HG02571 (cell line): ENCODE data around the gene E2F3.
"Not testable (repeated sequence)": the region's sequence is repeated elsewhere in the genome, so short reads cannot be mapped to it uniquely, and the experiment has no call there.

Experiments
- ATAC-seq: cut with Tn5 transposase; IDR thresholded peaks from one replicate; pipeline ENCODE4 v1.9.1; 2021; ENCODE audit warnings: mild to moderate bottlenecking, moderate library complexity; ENCODE audit not compliant: unreplicated experiment

The E2F3 gene

DNA sequence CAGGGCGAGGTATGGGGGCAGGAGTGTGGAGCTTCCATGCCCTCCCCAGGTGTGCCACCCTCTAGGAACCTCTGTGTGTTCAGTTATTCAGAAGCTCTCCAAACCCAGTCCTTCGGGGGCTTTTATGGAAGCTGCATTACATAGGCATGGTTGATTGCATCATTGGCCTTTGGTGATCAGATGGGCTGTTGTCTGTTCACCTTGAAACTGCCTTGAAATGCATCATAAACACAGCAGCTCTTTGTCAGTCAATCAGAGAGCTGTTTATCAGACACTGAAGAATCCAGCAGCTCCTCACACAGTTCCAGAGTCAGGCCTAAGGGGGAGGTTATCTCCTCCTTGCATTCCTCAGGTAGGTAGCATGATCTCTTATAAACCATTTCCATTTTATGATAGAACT, 62.4 kb downstream of the E2F3 start:
- ATAC-seq, result no peak

DNA sequence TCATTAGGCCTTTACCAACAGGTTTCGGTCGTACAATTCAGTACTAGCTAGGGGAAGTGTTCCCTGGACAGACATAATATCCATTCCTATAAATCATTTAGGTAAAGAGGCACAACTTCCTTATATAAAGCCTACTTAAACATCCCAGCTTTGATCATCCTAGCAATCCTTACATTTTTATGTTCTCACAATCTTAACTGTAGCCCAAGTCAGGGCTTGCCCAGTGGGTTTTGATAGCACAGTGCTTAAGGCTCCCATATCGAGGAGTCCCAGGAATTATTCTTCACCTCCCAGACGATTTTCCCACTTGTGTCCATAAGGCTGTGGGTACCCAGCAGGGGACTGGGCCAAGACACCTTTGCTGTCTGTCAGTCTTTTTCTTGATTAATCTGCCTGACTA, 63.2 kb downstream of the E2F3 start:
- ATAC-seq, result no peak

DNA sequence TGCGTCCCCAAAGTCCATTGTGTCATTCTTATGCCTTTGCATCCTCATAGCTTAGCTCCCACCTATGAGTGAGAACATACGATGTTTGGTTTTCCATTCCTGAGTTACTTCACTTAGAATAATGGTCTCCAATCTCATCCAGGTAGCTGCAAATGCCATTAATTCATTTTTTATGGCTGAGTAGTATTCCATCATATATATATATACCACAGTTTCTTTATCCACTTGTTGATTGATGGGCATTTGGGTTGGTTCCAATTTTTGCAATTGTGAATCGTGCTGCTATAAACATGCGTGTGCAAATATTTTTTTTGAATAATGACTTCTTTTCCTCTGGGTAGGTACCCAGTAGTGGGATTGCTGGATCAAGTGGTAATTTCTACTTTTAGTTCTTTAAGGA, 63.9 kb downstream of the E2F3 start:
- not testable (repeated sequence) for ATAC-seq

DNA sequence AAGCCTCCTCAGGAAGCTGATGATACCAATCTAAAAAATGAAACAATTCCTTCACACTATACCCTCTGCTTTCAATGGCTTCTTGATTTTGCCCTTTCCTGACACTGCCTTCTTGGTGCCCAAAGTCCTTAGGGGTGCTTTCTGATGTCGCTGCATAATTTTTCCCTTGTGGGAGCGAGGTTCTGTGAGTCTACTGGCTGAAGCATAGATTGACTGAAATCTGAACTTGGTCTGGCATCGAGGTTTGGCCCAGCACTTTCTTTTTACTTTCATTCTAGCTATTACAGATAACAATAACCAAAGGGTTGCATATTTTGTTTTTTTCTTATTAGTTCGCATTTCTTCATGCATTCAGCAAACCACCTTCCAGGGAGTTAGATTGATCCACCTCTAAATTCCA, 65.8 kb downstream of the E2F3 start:
- ATAC-seq, result peak; percentile 51

DNA sequence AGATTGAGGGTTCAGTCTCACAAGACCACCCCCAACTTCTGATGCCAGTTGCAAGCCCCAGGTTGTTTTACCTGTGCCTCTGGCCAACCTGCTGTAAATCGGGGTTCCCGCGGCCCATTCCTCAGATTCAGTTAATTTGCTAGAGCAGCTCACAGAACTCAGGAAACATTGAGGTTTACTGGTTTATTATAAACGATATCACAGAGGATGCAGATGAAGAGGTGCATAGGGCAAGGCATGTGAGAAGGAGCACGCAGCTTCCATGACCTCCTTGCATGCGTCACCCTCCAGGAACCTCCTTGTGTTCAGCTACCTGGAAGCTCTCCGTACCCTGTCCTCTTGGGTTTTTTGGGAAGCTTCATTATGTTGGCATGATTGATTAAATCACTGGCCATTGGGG, 66.5 kb downstream of the E2F3 start:
- ATAC-seq, result no peak

DNA sequence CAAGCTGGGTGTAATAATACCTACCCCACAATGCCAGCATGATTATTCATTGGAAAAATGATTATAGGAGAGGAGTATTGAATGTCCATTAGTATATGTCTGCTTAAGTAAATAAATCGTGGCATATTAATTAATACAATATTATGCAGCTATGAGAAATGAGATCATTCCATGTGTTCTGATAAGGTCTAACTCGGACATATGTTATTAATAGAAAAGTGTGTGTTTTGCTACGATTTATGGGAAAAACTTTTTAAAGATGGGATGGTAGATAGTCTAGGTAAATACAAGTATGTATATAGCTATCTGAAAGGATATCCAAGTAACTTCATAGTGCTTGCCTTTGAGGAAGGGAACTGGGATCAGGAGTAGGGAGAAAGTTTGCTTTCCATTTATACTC, 71.1 kb downstream of the E2F3 start:
- ATAC-seq, result no peak

DNA sequence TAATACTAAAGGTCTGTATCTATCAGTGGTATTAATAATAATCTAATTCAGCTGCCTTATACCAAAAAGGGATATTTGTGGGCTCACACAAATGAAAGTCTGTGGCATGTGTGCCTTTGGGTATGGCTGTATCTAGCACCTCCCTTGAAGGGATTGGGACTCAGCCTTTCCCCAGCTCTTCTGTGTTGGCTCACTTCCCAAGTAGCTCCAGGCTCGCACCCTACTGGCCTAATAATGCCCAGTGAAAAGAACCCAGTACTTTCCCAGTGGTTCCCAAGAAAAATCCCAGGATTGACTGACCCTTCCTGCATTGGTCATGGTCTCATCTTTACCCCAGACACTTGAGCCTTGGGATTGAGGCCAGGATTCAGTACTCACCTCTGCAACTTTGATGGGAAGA, 71.8 kb downstream of the E2F3 start:
- ATAC-seq, result no peak

DNA sequence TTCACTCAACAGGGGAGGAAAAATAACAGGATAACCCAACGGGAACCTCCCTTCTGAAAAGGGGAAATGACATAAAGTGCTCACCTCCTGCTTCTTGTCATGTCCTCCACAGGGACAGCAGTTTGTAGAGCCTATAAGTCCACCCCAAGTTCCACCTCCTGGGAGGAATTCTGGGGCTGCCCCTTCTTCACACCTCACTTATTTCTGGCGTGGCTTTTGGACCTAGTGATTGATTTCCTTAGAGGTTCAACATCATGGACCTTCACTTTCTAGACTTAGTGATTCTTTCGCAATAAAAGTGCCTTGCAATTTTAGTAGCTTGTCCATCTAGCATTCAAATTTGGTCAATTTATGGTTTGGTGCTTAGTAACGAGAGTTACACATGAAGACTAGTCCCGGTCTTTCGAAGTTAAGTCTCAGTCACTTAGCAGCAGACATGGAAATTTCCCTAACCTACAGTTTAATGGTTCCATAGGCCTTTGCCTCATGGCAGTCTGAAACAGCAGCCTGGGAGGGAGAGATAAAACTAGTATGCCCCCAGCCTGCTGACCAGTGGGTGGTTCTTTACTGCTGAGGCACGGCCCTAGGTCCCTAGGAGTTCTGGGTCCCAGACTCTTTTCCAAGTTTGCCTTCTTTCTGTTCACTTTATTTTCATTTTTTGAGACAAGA, 73.3 kb downstream of the E2F3 start:
- no peak for ATAC-seq

DNA sequence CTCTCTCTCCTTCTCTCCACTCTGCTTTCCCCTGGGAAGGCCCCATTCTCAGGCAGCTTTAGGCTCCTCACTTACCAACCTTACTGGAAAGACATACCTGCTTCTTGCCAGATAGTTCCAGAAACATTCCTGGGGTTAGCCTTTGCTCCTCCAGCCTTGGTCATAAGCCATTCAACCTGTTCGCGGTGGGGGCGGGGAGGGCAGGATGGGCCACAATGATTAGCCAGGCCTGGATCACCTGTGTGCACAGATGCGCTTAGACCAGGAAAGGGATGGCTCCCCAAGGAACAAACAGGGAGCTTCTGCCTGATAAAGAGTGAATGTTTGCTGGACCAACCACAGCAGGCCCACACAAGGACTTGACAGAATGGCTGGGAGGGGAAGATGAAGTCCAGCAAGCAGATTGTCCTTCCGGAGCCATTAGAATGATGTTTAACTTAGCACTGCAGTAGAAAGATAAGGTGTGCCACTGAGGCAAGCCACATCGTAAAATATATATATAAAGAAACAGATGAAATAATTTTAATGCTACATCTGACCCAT, 74.9 kb downstream of the E2F3 start:
- no peak for ATAC-seq

DNA sequence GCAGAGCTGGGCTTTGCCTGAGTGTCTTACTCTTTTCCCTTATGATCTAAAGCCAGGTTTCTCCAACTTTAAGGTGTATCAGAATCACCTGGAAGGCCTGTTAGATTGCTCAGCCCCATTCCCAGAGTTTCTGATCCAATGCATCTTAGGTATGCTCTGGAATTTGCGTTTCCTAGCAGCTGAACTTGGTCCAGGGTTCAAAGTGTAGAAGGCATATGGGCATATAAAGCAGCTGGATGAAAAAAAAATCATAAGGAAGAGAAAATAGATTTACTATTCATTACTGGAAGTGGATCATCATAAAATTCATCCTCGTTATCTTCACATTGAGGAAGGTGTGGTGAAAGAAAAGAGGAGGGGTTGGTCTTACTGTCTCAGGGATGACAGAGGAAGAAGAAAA, 75.8 kb downstream of the E2F3 start:
- no peak for ATAC-seq

DNA sequence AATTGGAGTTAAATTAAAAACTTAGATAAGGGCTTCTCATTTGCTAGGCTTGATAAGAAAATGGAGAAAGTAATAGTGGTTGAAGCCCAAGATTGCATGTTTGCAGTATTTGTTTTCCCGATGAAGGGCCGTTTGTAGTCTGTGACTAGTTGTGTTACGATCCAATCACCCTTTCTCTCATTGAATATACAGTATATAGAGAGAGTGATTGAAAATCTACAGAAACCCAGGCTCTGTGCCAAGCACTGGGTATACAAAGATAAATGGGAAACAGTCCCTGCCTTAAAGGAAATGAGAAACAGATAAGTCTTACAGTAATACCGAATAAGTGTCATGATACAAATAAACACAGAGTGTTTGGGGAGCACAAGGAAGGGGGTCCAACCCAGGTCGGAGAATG, 77.4 kb downstream of the E2F3 start:
- no peak for ATAC-seq

DNA sequence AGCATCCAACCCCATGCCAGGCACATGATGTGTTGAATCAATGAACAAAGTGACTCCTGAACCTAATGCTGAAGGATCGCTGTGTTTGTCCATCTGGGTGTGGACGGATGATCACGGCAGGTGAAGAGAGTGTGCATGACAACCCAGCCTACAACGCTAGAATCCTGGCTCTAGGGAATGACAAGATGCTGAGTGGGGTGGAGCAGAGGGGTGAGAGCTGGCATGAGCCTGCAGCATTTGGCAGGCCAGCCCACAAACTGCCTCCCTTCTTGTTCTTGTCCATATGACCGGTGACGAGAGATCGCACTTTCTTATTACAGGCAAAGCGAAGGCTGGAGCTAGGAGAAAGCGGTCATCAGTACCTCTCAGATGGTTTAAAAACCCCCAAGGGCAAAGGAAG, 77.8 kb downstream of the E2F3 start:
- ATAC-seq, result no peak

DNA sequence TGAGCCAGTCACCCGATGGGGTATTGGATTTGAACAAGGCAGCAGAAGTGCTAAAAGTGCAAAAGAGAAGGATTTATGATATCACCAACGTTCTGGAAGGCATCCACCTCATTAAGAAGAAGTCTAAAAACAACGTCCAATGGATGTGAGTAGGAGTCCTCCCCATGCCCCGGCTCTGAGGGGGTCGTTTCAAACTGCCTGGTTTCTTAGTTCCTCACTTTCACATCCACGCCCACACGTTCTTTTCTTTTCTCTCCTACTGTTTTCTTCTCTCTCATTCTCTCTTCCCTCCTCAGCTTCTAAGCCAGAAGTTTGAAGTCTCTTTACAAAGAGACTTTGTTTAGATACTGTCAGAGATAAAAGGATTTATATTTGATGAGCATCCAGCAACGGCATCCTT, 79.6 kb downstream of the E2F3 start:
- ATAC-seq, result no peak

DNA sequence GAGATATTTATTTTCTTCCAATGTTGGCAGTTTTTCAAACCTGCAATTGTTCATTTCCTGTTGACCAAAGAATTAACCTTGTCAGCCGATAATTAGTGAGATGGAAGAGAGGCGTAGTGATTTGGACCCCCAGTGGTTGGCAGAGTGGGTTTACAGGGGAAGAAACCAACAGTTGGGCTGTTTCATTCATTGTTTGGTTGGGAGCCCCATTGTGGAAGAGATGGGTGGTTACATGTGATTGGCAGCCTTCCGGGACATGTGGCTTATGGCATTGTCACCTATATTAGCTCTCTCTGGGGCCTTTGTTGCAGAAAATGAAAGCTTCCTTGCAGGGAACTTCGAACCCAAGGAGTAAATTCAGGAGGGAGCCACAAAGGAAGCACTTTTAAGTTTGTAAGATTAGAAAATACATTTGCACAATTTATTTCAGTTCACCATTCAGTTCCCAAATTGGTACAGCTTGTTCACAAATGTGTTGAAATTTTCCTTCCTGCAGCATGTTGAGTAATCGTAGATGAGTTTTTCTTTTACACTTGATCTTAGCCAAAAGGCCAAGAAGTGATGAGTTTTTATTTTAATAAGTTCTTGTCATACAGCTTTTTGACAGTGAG, 82.3 kb downstream of the E2F3 start:
- no peak for ATAC-seq

DNA sequence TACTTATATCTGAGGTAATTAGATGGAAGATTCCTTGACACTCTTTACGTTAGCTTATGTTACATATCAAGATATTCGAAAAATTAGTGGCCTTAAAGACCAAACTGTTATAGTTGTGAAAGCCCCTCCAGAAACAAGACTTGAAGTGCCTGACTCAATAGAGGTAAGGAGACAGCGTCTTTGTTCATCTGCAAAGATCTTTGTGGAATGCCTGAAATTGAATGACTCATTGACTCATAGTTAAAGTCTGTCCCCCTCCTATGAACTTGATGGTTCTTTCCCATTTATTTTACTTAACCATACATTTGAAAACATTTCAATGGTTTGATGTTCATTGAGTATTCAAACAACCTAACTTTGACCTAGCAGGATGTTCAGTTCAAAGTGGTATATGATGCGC, 85.0 kb downstream of the E2F3 start:
- ATAC-seq, result no peak

DNA sequence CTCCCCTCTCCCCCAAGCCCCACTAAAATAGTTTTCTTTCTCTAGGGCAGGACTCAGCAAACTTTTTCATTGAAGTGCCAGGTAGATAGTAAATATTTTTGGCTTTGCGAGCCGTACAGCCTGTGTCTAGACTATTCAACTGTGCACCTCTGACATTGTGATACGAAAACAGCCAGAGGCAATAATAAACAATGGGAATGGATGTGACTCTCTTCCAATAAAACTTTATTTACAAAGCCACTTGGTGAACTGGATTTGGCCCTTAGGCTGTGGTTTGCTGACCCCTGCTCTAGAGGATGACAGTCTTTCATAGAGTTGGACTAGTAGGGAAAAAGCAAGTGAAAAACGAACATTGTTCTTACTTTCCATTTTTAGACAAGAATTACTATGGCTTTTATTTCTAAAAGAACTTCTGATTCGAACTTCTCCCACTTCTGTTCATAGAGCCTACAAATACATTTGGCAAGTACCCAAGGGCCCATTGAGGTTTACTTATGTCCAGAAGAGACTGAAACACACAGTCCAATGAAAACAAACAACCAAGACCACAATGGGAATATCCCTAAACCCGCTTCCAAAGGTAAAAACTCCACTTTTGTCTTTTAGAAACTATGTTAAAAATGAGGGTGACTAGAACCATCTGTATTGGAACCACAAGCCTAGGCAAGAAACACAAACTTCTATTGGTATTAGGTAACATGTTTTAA, 86.1 kb downstream of the E2F3 start:
- ATAC-seq, result no peak

DNA sequence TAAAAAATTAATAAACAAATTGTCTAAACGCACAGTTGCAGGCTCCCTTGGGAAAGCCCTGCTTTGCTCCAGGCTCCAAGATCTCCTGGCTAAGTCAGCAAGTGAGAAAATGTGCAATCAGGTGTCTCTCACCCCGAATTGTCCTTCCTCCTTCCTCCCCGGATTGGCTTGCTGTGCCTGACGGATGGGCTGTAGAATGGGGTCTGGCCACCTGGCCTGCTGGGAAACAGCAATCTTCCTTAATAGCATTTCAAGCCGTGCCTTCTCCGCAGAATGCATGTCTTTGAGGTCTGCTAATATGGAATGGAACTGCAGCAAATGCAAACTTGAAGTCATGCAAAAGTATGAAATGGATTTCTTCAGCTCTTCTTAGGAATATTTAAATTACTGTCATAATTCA, 88.9 kb downstream of the E2F3 start:
- no peak for ATAC-seq

DNA sequence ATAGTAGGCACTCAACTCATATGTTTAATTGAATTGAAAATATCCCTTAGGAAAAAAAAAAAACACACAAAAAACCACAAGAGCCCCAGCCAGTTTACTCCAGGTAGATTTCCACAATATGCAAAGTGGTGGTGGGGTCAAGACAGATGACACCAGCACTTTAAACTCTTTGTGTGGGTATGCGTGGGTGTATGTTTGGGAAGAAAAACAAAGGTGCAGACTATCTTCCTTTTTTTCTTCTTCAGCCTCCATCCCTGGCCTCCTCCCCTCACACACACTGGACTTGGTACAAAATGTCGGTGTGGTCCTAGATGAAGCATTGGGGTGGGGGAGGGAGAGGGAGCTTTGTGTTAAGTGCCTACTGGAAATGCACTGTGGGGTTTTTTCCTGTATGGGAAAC, 90.4 kb downstream of the E2F3 start:
- no peak for ATAC-seq

DNA sequence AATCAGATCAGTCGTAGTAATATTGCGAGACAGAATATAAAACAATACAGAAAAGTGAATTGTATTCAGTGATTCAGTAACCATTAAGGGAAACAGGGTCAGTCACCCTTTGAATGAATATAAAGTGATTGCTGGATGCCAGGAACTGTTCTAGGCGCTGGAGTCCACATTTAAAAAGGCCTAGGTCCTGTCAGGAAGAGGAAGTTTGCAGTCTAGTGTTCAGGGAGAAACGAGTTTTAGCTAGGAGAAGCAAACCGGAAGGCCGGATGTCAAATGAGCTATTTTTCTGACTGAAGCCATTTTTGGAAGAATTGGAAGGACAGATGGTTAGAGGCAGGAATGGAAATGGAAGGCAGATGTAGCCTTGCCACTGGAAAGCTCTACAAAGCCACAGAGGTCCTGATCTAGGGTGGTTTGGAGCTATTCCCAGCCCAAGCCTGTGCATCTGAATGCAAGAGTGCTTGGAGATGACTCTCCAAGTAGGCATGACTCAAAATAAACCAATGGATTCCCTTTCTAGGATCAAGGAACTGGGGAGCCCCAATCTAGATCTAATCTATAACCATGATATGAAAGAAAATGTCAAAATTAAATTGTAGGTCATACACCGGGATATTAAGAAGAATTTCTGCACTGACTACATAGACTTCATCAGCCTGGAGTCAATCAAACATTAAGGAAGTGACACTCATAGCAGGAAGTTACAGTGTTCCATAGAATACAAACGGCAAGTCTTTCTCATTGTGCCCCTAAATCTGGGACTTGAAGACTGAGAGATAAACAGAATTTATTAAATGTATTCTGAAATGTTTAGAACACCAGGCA, 95.7 kb downstream of the E2F3 start:
- no peak for ATAC-seq

DNA sequence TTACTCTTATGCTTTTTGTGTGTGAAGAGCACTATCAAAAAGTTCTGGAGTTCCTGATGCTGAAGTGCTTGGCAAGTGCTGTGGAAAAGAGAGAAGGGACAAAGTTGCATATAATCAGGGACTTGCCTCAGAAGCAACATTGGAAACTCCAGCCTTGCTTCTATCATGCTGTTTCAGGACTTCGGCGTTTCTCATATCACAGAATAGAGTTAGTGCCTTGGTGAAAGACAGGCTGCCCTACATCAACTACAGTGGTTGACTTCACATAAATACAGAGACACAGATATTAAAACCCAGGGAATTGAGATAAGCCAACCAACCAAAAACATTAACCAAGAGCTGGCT, 96.3 kb downstream of the E2F3 start:
- ATAC-seq, result no peak

DNA sequence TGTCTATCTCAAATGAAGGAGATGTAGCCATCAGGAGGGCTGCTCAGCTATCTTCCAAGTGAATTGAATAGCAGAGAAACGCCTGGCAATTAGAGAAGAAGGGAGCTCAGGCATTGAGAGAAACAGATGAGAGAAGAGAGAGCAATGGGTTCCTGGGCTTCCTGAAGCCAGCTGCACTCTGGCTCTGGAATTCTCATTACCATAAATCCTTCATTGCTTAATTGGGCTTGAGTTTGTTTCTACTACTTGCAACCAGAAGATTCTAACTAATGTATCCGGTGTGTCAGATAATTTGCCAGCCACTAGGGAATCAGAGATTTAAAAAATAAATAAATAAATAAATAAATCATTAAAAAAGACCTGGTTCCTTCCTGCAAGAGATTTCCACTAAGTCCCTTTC, 107.5 kb downstream of the E2F3 start:
- ATAC-seq, result no peak

DNA sequence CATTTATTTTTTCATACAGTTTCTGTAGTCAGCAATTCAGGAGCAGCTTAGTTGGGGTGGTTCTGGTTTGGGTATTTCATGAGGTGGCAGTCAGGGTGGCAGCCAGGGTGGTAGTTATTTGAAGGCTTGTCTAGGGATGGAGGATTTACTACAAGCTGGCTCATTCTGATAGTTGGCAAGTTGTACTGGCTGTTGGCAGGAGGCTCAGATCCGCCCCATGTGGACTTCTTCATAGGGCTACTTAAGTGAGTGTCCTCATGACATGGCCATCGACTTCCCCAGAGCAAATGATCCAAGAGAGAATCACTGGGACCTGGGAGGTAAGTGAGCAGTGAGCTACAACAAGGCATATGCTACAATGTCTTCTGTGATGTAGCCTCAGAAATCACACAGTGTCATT, 110.2 kb downstream of the E2F3 start:
- no peak for ATAC-seq
